Measurements from ENCODE around the gene GOSR2.
"Not testable (repeated sequence)": the region's sequence is repeated elsewhere in the genome, so short reads cannot be mapped to it uniquely, and the experiment has no call there.

The GOSR2 gene

DNA sequence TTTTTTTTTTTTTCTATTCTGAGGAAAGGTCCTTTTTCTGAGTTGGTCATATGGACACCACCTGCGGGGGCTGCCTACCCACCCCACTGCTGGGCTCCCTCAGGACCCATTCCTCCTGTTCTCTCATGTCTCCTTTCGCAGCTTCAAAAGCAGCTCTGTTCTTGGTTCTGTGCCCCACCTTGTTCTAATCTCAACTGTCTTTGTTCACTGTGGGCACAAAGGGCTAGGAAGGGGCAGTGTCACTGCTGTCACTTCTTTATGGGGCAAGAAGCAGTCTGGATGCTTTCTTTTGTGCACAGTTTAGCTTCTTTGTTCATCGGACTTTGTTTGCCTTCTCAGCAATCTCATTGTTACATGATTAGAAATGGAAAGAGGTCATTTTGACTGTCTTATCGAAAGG, 7.1 kb downstream of the GOSR2 start:
- DNase-seq (ENCODE audit: low spot score) = no peak

DNA sequence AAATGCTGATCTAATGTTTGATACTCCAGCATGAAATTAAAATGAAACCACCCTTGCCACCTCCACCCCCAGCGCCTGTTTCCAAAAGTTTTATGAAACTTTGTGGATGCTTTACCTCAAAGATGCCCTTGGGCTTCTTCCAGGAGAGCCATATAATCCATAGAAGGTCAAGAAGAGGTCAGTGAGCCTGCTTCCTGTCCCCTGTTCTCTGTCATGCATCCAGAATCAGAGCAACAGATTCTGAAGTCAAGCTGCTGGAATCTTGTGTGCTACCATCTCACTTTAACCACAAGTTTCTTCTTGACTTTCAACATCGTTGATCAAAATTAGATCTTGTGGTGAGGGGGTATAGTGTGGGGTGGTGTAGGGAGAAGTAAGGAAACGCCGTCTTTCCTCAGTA, 8.6 kb downstream of the GOSR2 start:
- no peak for DNase-seq (ENCODE audit: low spot score)

DNA sequence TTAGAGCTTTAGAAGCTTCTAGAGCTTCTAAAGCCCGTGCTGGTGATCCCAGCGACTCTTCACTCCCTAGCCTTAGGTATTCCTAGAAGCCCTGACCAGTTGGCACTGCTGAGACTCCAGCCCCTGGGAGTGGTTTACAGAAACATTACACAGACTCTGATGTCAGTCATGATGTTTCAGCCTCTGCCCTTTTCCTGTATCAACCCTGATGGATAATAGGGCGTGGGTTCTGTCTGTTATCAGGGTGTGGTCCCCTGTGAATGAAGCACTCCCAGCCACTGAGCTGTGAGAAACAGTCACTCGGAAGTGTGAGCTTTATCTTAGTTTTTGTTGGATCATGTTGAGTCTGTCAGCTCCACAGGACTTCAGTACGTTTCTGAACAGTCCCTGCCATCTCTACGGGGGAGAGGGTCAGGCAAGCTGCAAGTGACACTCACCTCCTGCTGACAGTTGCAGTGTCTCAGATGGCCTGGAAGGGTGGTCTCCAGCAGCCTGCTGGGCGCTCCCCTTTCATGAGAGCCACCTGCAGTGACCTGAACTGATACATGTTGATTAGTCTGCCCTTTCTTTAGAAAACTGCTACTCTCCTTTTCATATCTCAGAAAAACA, 12.8 kb downstream of the GOSR2 start:
- DNase-seq (ENCODE audit: low spot score) = no peak

DNA sequence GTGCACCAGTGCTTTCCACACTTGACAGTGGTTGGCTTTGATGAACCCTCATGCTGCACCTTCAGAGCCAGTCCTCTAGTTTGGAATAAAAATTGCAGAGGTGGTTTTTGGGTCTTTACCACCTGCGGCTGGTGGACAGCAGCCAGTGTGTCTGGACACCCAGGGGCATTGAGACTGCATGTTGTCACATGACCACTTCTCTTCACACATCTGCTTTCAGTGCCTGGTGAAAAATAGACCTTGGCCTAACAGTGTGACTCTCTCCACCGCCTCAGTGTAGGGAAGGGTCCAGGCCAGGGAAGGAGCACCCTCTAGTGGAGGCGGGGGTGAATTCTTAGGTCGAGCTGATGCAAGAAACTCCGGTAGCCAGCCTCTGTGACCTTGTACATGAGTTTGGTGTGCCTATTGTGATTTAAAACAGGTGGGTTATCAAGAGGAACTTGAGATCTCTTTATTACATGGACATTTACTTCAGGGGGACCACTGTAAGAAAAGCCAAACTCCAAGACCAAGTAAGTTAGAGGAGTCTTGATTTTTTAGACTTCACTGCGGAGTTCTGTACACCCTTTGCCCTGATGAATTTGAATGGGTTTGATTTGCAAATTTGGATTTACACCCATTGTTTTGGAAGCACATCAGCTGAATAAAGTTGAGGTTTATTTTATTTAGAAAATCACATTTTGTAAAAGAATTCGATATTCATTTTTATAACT, 17.9 kb downstream of the GOSR2 start:
- DNase-seq (ENCODE audit: low spot score) = peak; percentile 88

DNA sequence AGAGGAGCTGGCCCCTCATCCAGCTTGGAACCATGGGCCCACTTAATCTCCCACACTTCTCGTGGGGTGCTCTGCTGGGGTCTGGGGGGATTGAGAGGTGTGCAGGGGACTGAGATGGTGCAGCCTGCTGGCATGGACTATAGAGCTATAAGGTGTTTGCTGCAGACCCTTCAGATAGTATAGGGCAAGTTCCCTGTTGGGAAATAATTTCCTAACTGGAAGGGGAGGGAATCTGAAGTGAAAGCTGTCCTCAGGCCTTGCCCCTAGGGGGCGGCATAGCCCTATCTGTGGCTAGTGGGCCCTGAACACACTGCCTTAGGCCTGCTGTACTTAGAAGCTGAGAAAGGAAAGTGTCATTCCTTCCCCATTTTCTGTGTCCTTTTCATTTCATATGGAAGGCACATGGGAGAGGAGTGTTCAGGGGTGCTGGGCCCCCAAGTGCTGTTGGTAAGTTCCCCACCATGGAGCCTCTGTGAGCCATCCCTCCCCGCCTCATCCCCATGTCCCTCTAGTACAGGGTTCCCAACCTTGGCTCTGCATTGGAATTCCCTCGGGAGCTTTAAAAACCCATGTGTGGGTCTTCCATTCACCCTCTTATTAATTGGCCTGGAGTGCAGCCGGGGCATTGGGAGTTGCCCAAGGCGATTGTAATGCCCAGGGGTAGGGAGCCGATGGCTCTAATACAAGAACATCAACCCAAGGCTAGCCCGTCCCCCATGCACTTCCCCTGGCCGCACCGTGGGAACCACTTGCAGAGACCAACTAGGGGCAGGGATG, 19.7 kb downstream of the GOSR2 start:
- DNase-seq (ENCODE audit: low spot score) = peak; percentile 87

DNA sequence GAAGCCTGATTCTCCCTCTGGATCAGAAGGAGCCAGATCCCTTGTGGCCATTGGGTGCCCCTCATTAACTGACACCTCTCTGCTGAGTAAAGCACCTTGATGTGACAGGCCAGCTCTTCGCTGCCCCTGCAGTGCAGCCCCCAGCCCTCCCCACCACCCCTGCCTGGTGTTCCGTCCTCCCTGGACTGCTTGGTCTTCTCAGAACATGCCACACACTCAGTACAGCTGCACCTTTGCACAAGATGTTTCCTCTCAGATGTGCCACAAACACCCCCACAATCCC, 20.2 kb downstream of the GOSR2 start:
- no peak for DNase-seq (ENCODE audit: low spot score)

DNA sequence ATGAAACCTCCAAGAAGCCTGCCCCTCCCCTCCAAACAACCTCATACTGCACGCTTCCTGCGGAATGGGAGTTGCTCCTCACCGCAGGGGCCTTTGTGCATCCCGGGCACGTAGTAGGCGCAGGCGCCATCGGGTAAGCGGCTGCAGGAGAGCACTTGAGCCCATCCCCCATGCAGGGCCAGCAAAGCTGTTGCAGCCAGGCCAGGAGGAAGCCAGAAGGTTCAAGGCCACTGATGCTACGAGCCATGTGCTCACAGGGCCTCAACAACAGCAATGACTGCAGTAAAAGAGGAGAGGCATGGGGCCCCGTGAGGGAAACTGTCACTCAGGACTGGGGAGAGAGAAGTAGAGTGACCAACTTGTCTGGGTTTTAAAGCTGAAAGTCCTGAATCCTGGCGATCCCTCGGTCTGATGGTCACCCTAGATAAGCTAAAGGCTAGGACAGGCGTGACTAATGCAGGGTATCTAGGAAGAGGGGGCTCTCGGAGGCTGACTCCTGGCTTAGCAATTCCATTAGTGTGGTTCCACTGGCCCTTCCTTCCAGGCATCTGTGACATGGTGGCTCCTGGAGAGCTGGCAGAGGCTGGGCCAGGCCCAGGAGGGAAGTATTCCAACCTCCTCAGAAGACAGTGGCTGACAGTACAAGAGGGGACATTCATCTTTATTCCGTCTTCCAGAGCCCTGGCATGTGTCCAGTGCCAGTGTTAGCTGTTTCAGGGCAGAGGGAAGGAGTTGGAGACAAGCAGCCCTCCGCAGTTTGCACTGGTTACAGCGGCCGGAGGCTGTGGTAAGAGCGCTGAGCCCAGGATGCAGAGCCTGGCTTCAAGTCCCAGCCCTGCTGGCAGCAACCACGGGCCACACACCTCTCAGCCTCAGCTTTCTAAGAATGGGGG, 20.8 kb downstream of the GOSR2 start:
- DNase-seq (ENCODE audit: low spot score) = no peak

DNA sequence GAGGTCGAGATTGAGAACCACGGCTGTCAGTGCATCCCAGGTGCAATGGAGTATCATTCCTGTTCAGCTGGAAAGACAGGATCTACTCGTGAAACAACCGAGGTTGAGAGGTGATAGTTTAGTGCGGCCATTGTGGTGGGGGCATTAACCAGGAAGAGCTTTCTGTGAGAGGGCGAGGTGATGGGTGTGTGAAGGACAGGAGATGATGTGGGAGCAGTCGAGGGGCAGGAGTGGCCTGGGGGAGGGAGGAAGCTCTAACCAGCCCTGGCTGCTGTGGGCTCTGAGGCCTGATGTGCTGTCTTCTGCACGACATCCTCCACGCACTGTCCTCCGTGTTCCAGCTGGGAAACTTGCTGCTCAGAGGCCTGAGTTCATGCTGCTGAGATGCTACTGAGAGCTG, 22.0 kb downstream of the GOSR2 start:
- peak; percentile 41 for DNase-seq (ENCODE audit: low spot score)

DNA sequence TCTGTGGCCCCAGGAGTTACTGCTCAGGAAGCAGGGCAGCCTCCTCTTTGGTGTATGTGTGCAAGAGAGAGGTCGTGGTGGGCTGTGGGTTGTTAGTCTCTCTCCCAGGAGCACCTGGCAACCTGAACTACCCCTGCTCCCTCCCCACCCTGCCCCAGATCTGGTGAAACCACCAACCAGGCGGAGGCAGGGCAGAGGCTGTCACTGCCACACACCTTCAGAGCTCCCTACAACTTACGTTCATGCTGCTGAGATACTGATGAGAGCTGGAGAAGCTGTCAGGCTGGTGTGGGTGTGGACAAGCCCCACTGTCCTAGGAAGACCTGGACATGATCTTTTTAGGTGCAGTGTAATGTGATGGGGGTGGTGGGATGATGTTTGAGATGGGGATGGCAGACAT, 24.3 kb downstream of the GOSR2 start:
- peak; percentile 36 for DNase-seq (ENCODE audit: low spot score)

DNA sequence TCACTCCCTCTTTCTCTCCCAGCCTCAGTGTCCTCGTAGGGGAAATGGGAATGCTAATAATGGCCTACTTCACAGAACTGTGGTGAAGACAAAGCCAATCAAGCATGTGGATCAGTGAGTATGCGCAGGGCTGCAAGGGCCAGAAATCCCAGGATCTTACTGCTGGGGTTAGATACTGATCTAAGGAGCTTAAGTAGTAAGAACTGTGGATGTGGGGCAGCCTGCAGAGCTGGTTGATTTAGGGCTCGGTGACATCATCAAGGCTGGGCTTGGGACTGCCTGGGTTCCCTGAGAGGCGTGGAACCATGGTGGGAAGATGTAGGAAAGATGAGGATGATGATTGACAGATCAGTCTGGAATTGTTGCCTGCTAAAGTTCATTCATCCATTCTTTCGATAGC, 25.6 kb downstream of the GOSR2 start:
- DNase-seq (ENCODE audit: low spot score) = peak; percentile 38

DNA sequence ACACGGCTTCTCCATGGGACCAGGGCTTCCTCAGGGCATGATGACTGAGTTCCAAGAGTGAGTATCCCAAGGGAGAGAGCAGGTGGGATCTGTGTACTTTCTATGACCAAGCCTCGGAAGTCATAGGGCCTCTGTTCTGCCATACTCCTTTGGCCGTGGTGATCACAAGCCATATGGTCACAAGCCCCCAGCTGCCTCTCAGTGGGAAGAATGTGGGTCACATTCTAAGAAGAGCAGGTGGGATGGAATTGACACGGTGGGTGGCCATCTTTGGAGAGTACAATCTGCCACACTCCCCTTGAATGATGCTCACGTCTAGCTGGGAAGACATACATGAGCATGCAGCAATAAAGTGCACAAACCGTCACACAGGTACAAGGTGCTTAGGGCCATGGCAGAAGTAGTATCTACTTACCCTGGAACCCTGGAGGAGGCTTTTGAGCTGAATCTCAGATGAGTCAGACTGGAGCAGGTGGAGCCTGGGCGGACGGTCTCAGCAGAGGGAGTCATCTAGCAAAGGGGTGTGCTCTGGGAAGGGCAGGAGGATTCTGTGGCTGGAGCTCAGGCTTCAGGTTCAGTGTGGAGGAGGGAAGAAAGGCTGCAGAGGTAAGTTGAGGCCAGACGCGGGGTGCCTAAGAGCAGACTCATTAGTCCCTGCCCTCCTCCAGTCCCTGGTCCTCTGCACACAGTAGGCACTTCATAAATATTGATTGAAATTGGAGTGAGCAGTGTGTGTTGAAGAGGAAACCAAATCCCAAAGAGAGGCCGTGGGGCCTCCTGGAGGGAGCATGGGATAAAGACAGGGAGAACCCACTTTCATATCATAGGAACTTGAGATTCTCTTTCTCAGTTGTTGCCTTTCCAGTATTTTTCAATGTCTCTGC, 26.6 kb downstream of the GOSR2 start:
- DNase-seq (ENCODE audit: low spot score) = peak; percentile 36

DNA sequence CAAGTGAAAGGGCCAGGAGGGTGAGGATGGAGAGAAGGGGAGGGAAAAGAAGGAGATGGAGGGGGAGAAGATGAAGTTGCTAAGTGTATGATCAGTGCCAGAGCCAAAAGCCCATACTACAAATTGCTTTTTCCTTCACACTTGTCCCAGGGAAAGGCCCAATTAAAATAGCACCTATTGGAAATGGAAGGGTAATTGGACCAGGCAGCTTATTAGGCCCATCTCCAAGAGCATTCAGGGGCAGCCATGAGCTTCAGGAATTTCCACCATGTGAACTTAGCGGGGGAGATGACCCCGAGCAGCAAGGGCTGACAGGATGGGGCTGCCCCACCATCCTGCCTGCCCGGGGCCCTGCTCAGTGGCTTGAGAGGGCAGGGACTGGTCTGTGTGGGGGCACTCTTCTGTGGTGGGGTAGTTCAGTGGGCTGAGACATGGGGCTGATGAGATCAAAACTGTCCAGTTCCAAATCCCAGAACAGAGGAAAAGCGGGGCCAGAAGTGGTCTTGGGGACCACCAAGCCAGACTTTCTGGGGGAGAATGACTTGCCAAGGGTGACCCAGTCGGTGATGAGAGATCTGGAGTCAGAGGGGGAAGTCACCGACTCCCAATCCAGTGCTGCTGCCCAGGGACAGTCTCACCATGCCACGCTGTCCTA, 27.5 kb downstream of the GOSR2 start:
- peak; percentile 47 for DNase-seq (ENCODE audit: low spot score)

DNA sequence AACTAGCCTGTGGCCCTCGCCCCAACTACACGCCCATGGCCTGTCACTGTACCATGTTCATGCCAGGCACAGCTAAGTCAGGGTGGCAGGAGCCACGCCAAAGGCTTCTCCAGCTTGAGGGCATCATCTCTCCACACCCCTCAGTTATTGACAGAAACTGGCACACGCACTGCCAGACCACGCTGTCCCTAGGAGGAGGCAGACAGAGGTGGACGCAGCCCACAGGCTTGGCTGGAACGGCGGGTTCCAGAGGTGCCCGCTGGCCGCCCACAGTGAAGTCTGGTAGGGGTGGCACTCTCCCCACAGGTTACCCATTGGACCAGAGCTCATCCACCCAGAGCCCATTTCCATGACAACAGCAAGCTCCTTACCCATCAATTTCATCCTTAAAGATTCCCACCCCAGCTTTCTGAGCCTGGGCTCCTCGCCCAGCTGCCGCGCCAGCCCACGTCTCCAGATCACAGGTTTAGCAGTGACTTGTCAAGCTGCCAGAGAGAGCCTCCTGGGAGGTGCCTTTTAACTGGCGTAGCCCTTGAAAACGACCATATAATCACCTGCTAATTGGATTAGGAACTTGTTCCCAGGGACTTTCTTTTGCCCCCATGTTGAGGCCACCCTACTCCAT, 28.1 kb downstream of the GOSR2 start:
- DNase-seq (ENCODE audit: low spot score) = peak; percentile 61

DNA sequence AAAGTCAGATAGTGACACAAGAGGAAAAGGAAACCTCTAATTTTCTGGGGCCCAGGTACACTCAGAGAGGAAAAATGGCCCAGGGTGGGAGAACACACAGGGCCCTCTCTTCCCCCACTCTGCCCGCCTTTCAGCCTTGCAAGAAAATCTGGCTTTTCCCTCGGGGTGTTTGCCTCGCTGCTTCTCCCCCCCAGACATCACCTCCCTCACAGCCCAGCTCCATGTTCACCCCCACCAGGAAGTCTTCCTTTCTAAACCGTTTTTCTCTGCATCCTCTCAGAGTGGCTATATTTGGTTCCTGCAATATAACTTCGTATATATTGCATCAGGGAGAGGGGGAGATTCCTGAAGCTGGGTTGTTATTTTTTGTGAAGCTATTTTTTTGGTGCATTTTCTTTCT, 28.7 kb downstream of the GOSR2 start:
- no peak for DNase-seq (ENCODE audit: low spot score)

DNA sequence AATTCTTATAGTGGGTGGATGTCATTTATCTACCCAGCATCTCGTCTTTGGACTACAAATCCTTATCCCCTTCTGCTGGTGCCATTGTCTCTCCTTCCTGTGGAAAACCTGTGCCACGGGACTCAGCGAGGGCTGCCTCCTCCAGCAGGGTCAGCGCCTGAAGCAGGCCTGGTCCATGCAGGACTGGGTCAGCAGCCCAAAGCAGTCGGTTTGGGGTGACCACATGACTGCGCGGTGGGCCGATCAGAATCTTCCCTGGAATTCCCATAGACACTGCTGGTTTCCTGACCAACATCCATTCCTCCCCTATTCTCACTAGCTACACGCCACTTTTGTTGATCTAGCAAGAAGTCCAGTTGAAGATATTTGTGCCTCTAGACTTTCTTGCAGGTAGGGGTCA, 29.2 kb downstream of the GOSR2 start:
- DNase-seq (ENCODE audit: low spot score) = peak; percentile 44

DNA sequence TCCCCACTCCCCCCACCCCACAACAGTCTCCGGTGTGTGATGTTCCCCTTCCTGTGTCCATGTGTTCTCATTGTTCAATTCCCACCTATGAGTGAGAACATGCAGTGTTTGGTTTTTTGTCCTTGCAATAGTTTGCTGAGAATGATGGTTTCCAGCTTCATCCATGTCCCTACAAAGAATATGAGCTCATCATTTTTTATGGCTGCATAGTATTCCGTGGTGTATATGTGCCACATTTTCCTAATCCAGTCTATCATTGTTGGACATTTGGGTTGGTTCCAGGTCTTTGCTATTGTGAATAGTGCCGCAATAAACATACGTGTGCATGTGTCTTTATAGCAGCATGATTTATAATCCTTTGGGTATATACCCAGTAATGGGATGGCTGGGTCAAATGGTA, 30.2 kb downstream of the GOSR2 start:
- DNase-seq (ENCODE audit: low spot score) = not testable (repeated sequence)

DNA sequence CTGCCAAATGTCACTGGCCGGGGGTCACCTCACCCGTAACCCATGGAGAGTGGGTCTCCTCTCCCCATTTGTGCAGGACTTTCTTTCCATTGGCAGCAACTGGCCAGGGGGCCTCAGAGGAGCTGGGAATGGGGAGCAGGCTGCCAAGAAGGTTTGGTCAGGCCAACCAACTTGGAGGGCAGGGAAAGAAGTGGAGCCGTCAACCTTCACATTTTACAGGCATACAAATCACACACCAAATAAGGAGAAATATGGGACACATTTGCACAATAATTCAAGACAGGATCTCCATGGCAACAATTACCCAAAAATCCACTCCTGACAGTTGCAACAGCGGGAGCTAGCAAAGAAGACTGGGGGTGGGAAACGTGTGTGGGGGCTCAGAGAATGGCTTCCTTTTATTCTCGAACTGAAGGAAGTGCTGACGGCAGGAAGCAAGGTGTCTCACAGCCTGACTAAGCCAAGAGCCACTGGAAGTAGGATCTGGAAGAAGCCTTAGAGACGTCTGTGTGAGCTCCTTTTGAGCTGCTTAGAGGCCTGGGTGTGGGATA, 35.2 kb downstream of the GOSR2 start:
- DNase-seq (ENCODE audit: low spot score) = peak; percentile 33

DNA sequence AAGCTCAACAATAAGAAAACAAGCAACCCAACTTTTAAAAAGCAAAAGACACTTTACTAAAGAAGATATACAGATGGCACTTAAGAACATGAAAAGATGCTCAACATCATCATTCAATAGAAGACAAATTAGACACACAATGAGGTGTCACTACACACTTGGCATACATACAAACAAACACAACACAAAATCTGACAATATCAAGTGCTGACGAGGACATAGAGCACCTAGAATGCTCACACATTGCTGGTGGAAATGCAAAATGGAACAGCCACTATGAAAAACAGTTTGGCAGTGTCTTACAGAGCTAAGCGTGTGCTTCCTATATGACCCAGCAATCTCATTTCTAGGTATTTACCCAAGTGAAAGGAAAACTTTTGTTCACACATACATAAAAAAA, 37.2 kb downstream of the GOSR2 start:
- DNase-seq (ENCODE audit: low spot score) = no peak

DNA sequence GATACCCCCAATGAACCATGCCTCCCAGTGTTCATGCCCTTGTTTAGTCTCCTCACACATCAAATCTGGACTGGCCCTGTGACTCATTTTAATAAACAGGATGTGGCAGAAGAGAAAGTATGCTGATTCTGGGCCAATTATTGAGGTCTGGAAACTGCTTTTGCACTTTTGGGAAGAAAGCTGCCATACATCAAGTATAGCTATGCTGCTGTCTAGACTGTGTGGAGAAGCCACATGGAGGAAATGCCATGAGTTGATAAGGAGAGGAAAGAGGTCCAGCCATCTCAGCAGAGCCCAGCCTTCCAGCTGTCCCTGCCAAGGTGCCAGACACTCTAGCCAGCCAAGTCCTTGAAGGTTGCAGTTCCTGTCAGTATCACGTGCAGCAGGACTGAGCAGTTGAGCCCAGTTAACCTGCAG, 39.4 kb downstream of the GOSR2 start:
- no peak for DNase-seq (ENCODE audit: low spot score)

DNA sequence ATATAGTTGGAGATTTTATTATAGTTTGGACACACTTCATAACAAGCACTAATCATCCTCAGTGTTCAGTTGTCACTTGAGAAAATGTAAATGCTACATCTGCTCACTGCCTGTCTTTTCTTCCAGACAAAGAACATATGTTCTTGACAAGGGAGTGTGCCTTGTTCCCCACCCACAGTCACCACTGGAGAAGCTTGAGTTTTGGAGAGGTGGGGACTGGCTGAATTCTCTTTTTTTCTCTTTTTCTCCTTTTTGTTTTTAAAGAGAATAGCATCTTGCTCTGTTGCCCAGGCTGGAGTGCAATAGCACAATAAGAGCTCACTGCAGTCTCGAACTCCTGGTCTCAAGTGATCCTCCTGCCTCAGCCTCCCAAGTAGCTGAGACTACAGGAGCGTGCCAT, 40.6 kb downstream of the GOSR2 start:
- no peak for DNase-seq (ENCODE audit: low spot score)

Measured in ecto neural progenitor cell (in vitro differentiated cells).